ENCODE measurements around the gene MARK1. TPM values are rescaled to one million over a fixed set of nuclear protein-coding genes. Genes with fewer than 3 reads are reported as not detected.

MARK1 gene
- total and polyA plus RNA-seq, 2 of the 4 experiments (the other 2 are of a cell fraction) = not detected

DNA sequence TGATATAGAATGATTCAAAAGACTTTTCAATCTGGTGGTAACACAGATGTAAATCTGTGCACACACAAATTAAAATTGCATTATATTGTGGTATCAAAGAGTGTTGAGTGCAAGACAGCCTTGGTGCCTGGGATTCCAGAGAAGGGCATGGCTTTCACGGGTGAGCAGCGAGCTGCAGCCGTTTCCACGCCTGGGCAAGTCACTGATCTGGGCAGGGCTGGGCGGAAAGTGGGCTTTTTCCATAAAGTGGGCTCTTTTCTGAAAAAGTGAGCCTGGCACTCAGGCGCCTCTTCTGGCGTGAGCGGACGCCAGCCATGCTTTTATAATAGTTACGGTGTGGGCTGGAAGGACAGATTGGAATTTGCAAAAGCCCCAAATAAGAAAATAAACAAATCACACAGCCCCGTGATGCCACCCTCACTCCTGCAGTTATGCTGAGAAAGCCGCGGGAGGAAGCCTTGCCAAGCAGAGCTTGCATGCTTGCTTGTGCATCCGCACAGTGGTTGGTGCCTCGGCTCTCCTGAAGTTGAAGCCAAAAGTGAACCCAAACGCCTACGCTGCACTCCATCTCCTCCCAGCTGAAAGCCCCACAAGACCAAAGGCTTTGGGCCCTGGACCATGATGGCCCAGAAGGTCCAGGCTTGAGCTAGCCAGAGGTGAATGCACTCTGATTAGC is 155.1 kb downstream of the MARK1 start:
- in situ Hi-C loops (cut with MboI; ENCODE audit: low sequenced_read_pairs) = no loop called here
- no peak for DNase-seq

More for the DNA sequence above, 155.1 kb downstream of the MARK1 start:
- Histone ChIP-seq H4K5ac (ENCODE audit: low read depth, low read length) (no peak overlapping the region), H3K18ac (ENCODE audit: low read depth, low read length) (no peak overlapping the region), H2AK9ac (replicated peaks; ENCODE audit: low read depth, low read length, poor library complexity) (no peak overlapping the region), H3K27ac (ENCODE audit: insufficient read depth, low read length) (no peak overlapping the region), H2AFZ (replicated peaks; ENCODE audit: low read length, poor library complexity) (no peak overlapping the region), H3K56ac (ENCODE audit: extremely low read depth, insufficient read depth, low read length) (no peak overlapping the region), H3K4me3 (ENCODE audit: insufficient read depth, low read depth, low read length) (no peak overlapping the region), H3K36me3 (ENCODE audit: control insufficient read depth, insufficient read depth, low read length) (no peaks in the 10 kb centered on the region), H4K91ac (ENCODE audit: insufficient read depth, low read depth, low read length) (no peak overlapping the region), H2AK5ac (ENCODE audit: low read depth, low read length) (no peak overlapping the region), H2BK5ac (ENCODE audit: low read depth, low read length, poor library complexity, severe bottlenecking) (no peak overlapping the region), H3K27me3 (ENCODE audit: control insufficient read depth, insufficient read depth, low read length) (no peaks in the 10 kb centered on the region; the same call in 1 of the 2 replicates), H3K9me1 (ENCODE audit: insufficient read depth, low read length) (no peaks in the 10 kb centered on the region), H2BK20ac (ENCODE audit: low read depth, low read length) (no peak overlapping the region), H3K23ac (ENCODE audit: low read depth, low read length) (no peak overlapping the region), H4K20me1 (ENCODE audit: insufficient read depth, low read length) (no peaks in the 10 kb centered on the region), H3K4me2 (ENCODE audit: low read depth, low read length) (no peak overlapping the region), H3K4me1 (ENCODE audit: control insufficient read depth, insufficient read depth, low read length) (no peaks in the 10 kb centered on the region), H3K14ac (replicated peaks; ENCODE audit: low read depth, low read length) (no peak overlapping the region), H3K9me3 (ENCODE audit: control insufficient read depth, insufficient read depth, low read length) (no peaks in the 10 kb centered on the region), H3K4ac (ENCODE audit: low read depth, low read length) (no peak overlapping the region), H2BK15ac (ENCODE audit: low read depth, low read length) (no peak overlapping the region), H3K79me1 (ENCODE audit: low read depth in 1 of 2, low read length in 2 of 2) (no peaks in the 10 kb centered on the region), H2BK120ac (ENCODE audit: low read depth, low read length) (no peak overlapping the region), H4K8ac (ENCODE audit: low read depth in 2 of 2, low read length in 2 of 2) (no peak overlapping the region), H3K9ac (ENCODE audit: low read depth, low read length) (no peak overlapping the region)
- ChIA-PET POLR2A (ENCODE audit: unreplicated experiment) (no interaction called here), CTCF (no interaction called here)
- TF ChIP-seq, protein P1, sequence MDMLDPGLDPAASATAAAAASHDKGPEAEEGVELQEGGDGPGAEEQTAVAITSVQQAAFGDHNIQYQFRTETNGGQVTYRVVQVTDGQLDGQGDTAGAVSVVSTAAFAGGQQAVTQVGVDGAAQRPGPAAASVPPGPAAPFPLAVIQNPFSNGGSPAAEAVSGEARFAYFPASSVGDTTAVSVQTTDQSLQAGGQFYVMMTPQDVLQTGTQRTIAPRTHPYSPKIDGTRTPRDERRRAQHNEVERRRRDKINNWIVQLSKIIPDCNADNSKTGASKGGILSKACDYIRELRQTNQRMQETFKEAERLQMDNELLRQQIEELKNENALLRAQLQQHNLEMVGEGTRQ (IDR thresholded peaks at IDR 0.05; ENCODE audit: low read depth, low read length) = no peak
- TF ChIP-seq RAD21 (IDR thresholded peaks at IDR 0.05; ENCODE audit: low read length) (no peak), RFX5 (IDR thresholded peaks at IDR 0.05; ENCODE audit: low read depth, low read length) (no peak), RCOR1 (IDR thresholded peaks at IDR 0.05; ENCODE audit: insufficient replicate concordance, low read length) (no peak), CEBPB (IDR thresholded peaks at IDR 0.05; ENCODE audit: low read depth, low read length) (no peak), NFE2L2 (IDR thresholded peaks at IDR 0.05; ENCODE audit: low read depth, low read length) (no peak), MAZ (IDR thresholded peaks at IDR 0.05; ENCODE audit: borderline replicate concordance, low read depth, low read length) (no peak), FOS (IDR thresholded peaks at IDR 0.05; ENCODE audit: low read depth, low read length) (no peak), ELK1 (IDR thresholded peaks at IDR 0.05; ENCODE audit: borderline replicate concordance, low read depth, low read length) (no peak), CHD1 (IDR thresholded peaks at IDR 0.05; ENCODE audit: low read depth, low read length) (no peak), BHLHE40 (IDR thresholded peaks at IDR 0.05; ENCODE audit: low read depth, low read length) (no peak), POLR2A (IDR thresholded peaks at IDR 0.05; ENCODE audit: low read depth, low read length) (no peak), SMC3 (IDR thresholded peaks at IDR 0.05; ENCODE audit: low read depth, low read length) (no peak), MXI1 (IDR thresholded peaks at IDR 0.05; ENCODE audit: borderline replicate concordance, low read depth, low read length) (no peak), MAFK (IDR thresholded peaks at IDR 0.05; ENCODE audit: low read depth, low read length) (no peak)
- TF ChIP-seq, protein P2, sequence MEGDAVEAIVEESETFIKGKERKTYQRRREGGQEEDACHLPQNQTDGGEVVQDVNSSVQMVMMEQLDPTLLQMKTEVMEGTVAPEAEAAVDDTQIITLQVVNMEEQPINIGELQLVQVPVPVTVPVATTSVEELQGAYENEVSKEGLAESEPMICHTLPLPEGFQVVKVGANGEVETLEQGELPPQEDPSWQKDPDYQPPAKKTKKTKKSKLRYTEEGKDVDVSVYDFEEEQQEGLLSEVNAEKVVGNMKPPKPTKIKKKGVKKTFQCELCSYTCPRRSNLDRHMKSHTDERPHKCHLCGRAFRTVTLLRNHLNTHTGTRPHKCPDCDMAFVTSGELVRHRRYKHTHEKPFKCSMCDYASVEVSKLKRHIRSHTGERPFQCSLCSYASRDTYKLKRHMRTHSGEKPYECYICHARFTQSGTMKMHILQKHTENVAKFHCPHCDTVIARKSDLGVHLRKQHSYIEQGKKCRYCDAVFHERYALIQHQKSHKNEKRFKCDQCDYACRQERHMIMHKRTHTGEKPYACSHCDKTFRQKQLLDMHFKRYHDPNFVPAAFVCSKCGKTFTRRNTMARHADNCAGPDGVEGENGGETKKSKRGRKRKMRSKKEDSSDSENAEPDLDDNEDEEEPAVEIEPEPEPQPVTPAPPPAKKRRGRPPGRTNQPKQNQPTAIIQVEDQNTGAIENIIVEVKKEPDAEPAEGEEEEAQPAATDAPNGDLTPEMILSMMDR (conservative IDR thresholded peaks at IDR 0.05; ENCODE audit: low read depth, low read length) = no peak
- no TSS peak for BruUV-seq (replicated peaks)
- WGBS, 2 experiments (ENCODE audit: extremely low coverage in 2 of 2, insufficient read length in 1 of 2) = 63% methylated on average over 5 of the region's 17 CpGs; no CpG with 5 or more reads in 1 of the 2 experiments
- ATAC-seq (ENCODE audit: low read depth) = no peak
- dilution Hi-C loops (cut with HindIII; ENCODE audit: low sequenced_read_pairs, unreplicated experiment) = no loop called here
- intact Hi-C loops (cut with micrococcal nuclease) = no loop called here
